C4-2B (cell line): ENCODE data around the gene VPS26A.

Source experiments
- H3K27ac ChIP-seq: fragments of 450-650 bp; 2 replicates; pipeline ENCODE4 v1.5.1; 2017
- CTCF ChIP-seq: fragments of 450-650 bp; conservative IDR thresholded peaks from 2 replicates; pipeline ENCODE4 v1.5.1; 2017; ENCODE audit warnings: mild to moderate bottlenecking
- ZFX ChIP-seq: fragments of 450-650 bp; IDR thresholded peaks from 2 replicates; pipeline ENCODE4 v1.6.1; 2017

The VPS26A gene

DNA sequence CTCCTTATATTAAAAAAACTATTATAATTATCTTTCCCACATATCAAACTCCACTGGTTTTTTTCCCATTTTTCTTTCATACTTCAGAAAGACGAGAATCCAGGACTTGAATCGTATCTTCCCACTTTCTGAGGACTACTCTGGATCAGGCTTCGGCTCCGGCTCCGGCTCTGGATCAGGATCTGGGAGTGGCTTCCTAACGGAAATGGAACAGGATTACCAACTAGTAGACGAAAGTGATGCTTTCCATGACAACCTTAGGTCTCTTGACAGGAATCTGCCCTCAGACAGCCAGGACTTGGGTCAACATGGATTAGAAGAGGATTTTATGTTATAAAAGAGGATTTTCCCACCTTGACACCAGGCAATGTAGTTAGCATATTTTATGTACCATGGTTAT lies 20.2 kb upstream of the VPS26A start:
- no peak for TF ChIP-seq CTCF
- TF ChIP-seq ZFX = no peak
- H3K27ac ChIP-seq = no peak overlapping the region

- no peak overlapping the region for H3K27ac ChIP-seq
- TF ChIP-seq CTCF (no peak), ZFX (no peak)
These were observed 18.8 kb upstream of the VPS26A start for GRCh38 chr10:69104994-69105790.

- no peak overlapping the region for H3K27ac ChIP-seq
- TF ChIP-seq ZFX = no peak
- no peak for TF ChIP-seq CTCF
These were observed 16.8 kb upstream of the VPS26A start for GRCh38 chr10:69107176-69107490.

- no peak overlapping the region for H3K27ac ChIP-seq
- no peak for TF ChIP-seq ZFX
- no peak for TF ChIP-seq CTCF
These were observed 16.3 kb upstream of the VPS26A start for GRCh38 chr10:69107699-69108098.

DNA sequence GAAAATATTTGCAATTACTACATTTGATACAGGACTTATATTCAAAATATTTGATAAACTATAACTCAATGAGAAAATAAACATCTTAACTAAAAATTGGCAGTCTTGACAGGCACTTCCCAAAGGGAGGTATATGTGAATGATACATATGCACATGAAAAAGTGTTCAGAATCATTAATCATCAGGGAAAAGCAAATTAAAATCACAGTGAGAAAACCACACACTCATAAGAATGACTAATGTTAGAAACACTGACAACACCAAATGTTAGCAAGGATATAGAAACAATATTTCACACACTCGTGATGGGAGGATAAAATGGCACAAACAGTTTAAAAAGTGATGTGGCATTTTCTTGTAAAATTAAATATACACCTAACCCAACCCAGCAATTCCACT lies 4.1 kb upstream of the VPS26A start:
- TF ChIP-seq ZFX (no peak), CTCF (no peak)
- H3K27ac ChIP-seq = no peak overlapping the region

GRCh38 chr10:69123306-69123746 lies 652 bp upstream of the VPS26A start:
- H3K27ac ChIP-seq = peak overlapping the region; percentile 87
- TF ChIP-seq ZFX = no peak
- no peak for TF ChIP-seq CTCF

DNA sequence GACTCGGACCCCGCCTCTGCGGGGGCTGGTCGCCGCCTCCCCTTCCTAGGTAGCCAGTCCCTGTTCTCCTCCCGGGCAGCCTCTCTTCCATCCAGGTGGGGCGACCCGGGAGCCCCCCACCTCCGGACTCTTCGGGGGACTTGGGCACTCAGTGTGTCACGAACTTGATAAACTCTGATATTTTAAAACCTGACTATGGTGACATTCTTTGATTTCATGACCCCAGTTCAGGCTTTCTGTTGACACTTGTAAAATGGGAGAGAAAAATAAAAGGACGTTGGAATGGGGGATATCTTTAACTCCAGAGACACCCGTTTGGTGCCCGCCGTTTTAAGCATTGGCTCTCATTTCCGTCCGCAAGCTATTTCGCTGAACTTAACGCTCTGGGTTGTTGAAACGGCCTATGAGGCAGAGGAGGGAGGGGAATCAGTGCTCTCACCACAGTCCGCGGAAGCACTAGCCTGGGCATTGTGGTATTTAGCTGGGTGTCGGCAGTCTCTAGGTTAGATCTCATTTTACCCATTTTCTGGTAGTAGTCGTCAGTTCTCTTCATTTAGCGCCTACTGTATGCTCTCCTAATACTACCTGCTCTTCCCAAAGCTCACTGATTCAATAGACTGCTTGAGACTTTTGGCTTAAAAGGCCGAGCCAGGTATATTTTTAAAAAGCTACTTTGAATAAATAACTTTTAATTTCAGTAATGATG lies 738 bp downstream of the VPS26A start:
- H3K27ac ChIP-seq = peak overlapping the region; percentile 87

More for the DNA sequence above, 738 bp downstream of the VPS26A start:
- TF ChIP-seq CTCF = no peak
- TF ChIP-seq ZFX = peak; percentile 47; the same call in 1 of the 2 replicates
